Brain pericyte (primary cell): ENCODE measurements around the gene PTPRT.

Experiments
- DNase-seq: peaks from one replicate; pipeline ENCODE4 v3.0.0-alpha.2; 2012; ENCODE audit warnings: low read depth, low spot score

Gene PTPRT

DNA sequence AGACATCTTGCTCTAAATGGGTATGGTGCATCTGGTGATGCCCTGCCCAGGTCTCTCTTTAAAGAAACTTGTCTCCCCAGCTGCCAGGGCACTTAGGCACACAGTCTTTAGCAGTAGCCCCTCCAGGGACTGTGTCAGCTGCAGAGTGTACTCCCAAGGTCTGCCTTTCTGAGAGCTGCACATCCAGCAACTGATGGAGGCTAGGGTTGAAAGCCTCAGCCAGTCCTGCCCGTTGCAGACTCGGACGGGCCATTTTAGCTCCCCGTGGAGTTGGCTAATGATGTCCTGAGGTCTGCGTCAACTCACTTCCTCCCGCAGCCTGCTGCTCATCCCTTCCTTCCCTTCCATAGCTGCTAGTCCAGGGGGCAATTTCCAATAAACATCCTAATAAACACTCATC lies 381.8 kb downstream of the PTPRT start:
- no peak for DNase-seq

DNA sequence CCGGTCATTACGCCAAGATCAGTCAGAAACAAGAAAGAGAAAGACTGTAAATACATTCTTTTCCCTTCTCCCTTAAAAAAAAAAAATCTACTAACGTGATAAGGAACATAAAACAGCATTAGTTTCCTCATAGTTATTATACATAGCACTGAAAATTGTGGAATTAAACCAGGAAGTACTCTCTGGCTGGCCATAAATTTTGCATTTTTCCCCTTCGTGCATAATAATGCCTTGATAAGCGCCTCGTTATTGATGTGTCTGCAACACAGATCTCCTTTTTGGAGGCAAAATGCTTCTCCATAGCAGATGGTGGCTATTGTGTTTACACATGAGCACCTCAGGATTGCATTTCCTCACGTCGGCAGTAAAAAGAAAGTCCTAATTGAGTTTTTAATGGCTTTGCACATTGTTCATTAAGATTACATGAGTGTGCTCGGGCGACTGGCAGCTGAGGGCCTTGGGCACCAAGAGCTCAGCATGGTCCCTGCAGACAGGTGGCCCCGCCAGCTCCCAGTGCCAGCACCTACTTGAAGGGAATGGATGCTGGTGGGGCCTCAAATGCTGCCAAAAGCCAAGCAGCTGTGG lies 394.5 kb downstream of the PTPRT start:
- DNase-seq: no peak

DNA sequence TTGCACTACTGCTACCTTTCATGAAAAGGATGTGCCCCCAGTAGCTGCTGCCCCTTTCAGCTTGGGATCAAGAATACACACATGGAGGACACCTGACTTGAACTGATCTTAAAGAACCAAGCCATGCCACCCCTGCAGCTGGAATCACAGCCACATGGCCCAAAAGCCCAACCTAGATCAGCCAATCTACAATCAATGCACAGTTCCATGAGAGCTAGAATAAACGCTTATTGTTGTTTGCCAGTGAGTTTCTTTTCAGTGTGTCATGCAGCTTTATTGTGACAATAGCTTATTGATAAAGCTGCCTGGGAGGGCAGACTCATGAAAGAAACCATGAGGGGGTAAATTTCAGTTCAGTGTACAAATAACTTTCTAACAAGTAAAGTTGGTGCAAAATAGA lies 397.7 kb downstream of the PTPRT start:
- DNase-seq: no peak

DNA sequence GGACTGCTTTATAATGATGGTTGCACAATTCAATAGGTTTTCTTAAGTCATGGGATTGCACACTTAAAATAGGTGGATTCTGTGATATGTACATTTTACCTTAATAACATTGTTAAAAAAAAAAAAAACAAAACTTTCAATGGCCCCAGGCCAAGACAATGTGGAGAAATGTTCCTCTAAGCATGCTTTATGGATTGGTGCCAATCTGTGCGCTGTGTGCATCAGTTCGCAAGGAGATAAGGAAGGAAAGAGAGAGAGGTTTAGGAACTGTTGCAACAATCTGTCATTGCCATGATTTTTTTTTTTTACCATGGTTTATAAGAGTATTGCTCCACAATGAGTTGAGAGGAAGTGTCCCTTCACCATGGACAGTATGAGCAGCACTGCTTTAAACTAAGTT lies 399.6 kb downstream of the PTPRT start:
- no peak for DNase-seq

DNA sequence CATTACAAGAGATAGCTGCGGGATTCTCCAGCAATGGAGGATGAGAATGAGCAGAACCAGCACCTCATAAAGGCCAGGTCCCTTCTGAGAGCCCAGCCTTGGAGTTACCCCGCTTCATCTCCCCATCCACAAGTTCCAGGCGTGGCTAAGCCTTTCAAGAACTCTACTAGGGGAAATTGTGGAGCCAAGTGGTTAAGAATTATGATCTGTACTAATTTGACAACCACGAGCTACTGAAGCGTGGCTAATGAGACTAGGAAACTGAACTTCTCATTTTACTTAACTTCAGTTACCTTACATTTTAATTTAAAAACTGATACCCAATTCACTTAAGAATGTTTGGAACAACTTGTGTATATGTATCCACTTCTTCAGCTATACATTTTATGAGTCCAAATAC lies 401.0 kb downstream of the PTPRT start:
- DNase-seq: no peak

DNA sequence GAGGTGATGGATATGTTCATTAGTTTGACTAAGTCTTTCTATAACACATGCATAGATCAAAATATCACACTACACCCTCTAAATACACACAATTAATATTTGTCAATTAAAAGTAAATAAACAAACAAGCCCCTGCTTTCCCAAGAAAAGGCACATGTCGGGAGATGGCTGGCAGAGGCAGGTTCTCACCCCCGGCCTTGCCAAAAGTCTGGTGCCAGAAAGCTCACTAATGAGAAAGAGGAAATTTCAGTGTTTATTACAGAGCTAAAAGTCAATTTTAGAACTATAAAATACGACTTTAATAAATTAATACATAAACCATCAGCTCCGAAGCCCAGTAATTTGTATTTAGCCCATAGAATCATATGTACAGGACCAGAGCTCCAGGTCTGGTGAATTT lies 404.7 kb downstream of the PTPRT start:
- no peak for DNase-seq

DNA sequence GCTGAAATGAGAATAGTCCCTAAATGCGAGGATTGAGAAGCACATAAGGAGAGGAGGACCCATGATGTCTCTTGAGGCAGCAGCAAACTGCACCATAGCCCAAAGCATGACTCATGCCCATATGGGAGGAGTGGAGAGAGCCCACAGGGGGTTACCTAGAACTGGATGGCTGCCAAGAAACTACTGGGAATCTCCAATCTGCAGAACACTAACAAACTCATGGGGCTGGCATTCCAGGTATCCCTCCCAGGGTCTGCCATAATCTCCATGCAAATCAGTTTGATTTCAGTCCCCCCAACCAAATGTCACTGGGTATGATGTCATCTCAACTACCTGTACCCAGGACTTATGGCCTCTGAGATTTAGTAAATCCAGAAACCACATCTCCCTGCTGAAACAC lies 410.5 kb downstream of the PTPRT start:
- DNase-seq: no peak

DNA sequence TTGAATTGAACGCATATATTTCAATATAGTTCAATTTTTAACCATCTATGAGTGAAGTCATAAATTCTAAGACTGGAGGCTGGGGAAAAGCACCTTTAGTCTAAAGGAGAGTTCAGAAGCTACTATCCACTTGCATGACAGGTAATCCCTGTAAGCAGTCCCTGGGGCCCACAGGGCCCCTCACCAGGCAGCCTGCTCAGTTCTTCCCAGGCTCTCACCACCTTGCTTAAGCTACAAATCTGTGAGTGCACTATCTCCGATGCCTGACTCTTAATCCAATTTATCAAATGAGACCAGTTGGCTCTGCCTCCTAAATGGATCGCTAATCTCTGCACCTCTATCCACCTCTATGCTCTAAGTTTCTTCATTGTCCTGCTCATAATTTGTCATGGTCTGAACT lies 413.8 kb downstream of the PTPRT start:
- DNase-seq: no peak

DNA sequence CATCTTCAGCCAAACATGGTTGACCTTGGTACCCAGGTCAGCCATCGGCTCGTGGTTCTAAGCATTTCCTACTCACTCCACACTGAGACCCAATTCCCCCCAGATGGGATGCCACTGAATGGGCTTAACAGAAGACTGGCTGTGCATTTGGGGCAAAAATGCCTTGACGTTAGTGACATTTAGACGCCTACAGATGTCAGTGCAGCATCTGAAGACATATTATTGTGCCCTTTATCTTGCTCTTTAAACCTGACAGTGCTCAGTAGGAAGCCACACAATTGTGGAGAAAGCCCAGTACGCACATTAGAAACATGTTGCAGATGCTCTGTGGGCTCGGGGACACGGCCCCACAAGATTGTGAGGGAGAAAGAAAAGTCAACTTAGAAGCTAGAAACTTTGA lies 414.7 kb downstream of the PTPRT start:
- DNase-seq: no peak

DNA sequence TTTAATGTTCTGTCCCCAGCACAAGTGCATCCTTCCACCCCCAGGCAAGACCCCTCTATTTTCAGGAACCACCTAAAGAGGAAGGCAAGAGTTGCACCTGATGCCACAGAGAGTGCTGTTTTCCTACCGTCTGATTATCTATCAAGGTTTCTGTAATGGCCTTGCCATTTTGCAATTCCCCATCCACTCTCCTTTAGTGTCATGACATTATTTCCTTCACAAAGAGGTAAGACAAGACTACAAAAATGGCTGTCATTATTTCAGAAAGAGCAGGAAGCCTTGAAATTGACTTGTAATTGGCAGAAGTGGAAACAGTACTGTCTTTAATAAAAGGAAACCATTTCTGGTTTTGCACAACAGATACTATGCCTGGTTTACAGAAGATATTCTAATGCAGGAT lies 426.7 kb downstream of the PTPRT start:
- no peak for DNase-seq

DNA sequence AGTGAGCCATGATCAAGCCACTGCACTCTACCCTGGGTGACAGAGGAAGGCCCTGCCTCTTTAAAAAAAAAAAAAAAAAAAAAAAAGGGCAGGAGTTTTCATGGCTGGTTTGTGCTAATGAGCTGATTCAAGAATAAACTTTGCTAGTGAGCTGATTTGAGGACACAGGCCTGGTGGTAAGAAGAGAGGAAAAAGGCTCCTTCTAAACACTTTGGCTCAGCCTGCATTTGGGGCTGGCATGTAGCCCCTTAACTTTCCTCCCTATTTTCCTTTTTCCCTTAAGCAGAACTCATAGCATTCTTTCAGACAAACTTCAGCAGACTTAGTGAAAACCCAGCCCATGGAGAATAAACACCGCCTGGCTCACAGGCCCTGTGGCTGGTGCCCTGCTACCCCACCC lies 432.7 kb downstream of the PTPRT start:
- DNase-seq: no peak

DNA sequence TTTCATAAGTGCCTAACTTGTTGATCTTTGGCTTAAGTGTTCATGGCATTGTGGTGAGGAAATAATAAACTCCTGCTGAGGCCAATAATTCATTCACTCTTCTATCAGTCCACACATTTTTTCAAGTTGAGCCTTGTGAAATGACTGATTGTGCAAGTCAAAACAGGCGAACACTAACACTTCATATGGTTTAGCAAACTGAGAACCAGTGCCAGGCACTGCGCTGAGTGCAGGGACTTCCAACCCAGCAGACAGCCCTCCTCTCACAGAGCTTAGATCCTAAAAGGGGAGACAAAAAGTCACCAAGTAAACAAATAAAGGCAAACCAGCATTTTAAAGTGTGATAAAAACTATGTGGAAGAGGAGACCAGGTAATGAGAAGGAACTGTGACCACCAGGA lies 435.0 kb downstream of the PTPRT start:
- DNase-seq: no peak

DNA sequence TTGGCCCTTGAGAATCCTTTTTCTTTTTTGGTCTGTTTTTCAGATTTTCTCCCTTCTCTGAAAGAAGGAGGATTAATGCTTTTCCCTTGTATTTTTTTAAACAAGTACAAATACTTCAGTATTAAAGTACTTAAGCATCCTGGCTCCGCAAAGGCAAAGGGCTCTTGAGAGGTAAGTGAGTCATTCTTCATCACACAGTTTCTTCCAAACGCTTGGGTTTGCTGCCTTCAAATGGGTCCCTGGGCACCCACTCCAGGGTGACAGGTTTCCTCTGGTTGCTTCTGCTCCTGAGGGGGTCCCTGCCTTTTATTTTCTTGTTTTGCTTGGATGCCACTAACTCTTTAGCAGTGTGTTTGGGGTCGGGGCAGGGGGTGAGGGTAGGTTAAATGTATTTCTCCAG lies 437.1 kb downstream of the PTPRT start:
- DNase-seq: no peak

DNA sequence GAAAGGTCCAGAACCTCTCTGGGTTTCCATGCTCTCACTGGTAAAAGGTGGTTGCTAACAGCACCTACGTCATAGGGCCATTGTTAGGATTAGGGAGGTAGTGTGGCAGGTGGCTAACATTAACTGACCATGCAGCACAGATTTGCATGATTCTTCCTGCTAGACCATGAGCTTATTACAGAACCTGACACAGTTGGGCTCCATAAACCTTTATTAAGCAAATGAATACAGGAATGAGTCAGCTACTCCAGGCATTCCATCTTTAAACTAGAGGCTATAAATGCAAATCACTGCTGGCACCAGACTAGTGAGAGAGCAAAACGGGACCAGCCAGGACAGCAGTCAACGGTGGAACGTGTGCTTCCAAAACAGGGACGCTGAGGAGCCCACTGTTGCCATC lies 440.1 kb downstream of the PTPRT start:
- DNase-seq: no peak

DNA sequence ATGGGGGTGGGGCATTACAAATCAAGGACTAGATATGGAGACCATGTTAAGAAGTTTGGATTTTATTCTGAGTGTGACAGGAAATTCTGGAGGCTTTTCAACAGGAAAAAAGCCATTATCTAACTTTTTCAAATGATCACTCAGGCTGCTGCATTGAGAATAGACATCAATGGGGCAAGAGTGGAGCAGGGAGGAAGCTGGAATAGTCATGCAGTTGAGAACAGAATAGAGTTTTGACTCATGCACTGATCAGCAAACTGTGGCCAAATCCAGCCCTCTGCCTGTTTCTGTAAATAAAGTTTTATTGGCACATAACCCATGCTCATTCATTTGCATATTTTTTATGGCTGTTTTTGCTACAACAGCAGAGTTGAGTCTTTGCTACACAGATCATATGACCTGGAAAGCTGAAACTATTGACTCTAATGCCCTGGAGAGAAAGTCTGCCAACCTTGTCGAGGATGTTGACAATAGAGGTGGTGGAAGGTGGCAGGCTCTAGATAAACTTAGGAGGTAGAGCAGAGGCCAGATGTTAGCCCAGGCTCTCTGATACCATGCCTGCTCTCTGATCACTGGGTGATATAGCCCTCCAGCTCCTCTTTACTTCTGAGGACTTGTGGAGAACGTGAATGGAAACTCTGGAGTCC lies 441.8 kb downstream of the PTPRT start:
- DNase-seq: no peak

DNA sequence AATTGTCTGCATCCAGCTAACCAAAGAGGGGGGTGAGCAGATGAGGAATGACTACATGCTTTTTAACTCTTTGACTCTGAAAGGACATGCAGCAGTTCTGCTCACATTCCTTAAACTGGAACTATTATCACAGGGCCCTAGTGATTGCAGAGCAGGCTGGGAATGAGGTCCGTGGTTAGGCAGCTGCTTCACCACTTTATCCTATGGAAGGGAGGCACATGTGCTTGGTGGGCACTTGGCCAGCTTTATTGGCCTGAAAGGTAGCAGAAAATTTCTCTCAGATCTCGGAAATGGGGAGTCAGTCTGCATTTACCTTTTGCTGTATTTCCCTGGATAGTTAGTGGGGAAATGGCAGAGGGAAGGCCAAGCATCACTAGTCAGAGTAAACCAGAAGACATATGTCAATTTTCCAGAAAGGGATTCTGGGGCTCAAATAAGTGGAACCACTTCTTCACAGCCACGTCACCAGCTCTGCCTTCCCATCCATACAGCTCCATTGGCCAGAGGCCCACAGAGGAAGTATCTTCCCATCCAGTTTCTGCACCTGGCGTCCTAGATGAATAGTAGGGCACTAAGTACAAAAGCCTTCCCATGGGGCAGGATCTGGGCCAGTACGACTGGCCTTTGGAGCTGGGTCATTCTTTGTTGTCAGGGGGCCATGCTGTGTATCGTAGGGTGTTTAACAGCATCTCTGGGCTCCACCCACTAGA lies 444.8 kb downstream of the PTPRT start:
- DNase-seq: no peak

DNA sequence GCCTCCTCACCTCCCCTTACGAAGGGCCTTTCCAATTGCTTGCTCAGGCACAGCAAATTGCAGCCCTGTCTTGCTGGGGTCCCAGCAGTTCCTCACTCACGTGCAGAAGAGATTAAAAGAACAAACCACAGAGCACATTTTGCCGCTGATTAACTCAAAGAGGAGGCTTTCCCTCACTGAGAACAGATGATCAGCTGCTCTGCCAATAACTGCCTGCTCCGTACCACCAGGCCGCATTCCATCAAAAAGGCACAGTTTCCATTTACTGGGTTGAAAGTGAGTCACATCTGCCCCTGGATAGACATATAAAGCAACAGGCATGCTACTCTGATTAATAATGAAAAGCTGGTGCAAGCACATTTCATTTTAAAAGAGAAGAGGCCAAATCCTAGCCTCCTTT lies 446.8 kb downstream of the PTPRT start:
- no peak for DNase-seq

DNA sequence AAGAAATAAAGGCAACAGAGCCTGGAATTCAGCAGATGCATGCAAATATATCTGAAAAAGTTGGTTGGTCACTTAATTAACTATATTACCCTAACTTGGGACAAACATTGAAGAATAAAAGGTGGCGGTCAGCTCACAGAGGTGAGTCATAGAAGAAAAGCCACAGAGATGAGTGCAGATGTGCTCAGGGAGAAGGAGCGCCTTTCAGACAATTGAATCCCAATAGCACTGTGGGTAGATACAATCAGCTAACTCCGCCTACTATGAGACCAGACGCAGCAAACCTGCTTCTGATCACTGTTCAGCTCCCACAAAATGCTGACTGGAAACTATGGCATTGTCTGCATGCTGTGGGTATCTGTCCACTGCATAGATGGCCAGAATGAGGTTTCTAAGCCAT lies 447.8 kb downstream of the PTPRT start:
- DNase-seq: no peak

DNA sequence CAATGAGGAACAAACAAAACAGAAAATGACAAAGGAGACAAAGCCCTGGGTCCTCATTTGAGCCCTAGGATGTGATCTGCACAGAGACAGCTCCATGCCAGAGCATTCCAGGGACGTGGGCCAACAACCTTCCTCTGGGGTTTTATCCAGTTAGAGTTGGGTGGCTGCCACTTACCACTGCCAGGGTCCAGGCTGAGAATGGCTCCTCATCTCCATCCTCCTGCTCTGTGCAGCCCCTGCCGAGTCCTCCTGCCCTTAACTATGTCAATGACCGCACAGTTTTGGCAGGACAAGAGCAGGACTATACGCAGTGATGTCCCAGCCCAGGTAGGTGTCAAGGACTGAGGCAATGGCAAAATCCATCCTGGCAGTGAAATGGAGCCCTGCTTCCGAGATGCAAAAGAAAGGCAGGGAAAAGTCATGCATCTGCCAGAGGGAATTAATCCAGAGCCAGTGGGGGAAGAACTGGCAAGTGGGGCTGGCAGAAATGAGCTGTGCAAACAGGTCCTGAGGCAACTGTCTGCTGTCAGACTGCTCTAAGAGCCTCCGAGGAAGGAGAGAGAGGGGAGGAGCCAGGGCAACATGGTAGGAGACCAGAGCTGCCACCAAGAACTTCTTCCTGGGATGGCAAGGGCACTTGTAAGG lies 449.4 kb downstream of the PTPRT start:
- DNase-seq: no peak

DNA sequence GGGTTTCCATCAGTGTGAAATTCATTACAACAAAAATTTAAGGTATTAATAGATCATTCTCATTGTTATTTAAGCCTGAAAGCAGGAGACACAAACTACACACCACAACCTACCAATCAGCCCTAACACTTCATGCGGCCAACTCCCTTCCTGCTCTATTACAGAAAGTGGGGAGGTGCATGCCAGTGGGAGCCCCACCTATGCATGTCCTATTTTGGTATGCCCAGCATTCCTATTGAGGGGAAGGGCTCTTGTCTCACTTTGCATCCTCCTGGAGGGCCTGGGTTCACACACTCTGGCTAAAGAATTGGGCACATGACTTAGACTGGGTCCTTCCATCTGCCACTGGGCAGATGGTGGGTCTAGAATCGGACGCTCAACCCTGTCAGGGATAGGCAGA lies 450.0 kb downstream of the PTPRT start:
- DNase-seq: no peak

DNA sequence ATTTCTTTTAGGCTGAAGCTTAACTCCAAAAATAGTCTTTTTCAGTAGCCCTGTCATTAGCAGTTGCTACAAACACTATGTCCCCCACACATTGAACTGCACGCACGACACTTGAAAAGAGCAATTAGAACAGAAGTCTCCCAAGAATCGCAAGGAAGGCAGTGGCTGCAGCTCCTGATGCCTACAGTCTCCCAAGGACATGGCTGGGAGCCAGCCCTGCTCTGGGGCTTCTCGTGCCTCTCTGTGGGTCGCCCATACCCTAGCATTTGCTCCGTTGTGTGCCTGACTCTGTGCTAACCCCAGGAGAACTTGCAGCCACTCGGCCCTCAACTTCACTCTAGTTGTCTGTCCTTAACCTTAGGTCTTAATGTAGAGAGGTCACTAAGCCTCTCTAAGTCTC lies 454.2 kb downstream of the PTPRT start:
- no peak for DNase-seq

DNA sequence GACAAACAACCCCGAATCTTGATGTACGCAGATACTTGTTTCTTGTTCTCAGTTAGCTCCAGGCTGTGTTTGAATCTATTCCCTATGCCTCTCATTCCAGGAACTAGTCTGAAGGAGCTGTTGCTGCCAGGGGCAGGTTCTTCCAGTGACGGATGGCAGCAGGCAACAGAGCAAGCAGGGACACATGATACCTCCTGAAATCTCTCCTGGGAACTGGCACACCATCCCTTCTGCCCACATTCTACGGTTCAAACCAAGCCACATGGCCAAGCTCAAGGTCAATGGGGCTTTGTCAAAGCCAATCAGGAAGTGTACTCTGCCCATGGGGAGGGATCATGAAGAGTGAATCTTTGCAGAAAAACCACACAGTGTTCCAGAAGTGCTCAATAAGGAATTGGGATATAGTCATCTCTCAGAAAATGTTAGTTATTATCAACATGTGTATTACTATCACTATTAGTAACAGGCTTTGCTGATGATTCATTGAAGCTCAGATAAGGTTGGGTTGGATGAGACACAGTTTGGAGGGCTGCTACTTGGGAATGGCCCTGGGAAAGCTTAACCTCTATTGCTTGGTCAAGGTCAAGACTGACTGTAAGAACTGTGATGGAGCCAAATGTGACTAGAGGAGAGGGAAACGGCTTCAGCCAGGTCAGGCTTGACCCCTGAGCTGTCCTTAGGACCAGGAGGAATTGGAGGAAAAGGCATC lies 454.9 kb downstream of the PTPRT start:
- no peak for DNase-seq
